Measurements from ENCODE around the gene ALDH1A3. TPM values are rescaled to one million over a fixed set of nuclear protein-coding genes. Genes with fewer than 3 reads are reported as not detected.
A peak's percentile ranks its signal among the peaks of the same experiment; 100 is the strongest.

Gene ALDH1A3
- total RNA-seq, 1 donor from 2014 or later: 210 TPM

DNA sequence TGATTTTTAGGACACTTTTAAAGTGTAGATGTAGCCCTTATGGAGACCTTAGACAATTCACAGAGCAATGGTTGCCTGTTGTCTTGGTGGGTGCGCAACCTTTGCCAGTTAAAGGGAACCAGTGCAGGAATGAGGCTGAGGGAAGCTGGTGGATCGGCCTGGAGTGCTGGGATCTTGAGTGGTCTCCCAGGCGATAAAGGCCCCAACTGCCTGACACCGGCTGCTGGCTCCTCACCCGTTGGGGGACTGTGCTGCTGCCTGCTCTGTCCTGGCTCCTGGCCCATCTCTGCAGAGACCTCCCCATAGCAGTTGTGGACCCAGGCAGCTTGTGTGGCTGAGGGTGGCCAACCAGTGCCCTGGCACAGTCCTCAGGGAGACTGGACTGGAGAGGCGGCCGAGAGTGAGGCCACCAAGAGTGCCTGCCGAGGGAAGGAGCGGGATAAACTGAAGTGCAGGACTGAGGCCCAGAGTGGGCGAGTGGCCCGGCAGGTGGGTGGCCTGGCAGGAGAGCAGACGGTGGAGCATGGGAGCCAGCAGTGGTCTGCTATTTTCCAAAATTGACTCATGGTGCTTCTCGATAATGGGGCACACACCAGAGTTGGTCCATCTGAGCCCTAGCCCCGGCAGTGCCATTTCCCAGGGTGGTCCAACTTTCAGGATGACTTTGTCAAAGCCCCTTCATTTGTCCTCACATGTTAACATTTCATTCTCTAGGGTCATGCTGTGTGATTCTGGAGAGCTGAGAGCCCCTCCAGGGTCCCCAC lies 2.1 kb downstream of the ALDH1A3 start:
- H3K4me3 ChIP-seq (ENCODE audit: low read depth, low read length): no peak overlapping the region
- TF ChIP-seq CTCF (IDR thresholded peaks at IDR 0.05; ENCODE audit: insufficient read depth, low read length, poor library complexity, severe bottlenecking): no peak

DNA sequence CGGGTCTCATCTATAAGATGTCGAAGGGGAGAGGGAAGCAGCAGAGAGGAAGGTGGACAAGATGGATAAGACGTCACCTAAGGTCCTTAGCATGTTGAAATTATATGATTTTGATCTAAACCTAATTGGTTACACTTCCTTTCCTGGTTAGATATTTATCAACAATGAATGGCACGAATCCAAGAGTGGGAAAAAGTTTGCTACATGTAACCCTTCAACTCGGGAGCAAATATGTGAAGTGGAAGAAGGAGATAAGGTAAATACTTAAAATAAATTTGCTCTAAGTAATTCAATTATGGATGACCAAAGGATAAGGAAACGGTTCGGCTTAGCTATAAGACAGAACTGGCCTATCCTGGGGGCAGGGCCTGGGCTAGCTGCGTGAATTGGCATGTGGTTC lies 5.5 kb downstream of the ALDH1A3 start:
- no peak for TF ChIP-seq CTCF (IDR thresholded peaks at IDR 0.05; ENCODE audit: insufficient read depth, low read length, poor library complexity, severe bottlenecking)
- H3K36me3 ChIP-seq (ENCODE audit: control insufficient read depth, insufficient read depth, low read length): no peaks in the 10 kb centered on the region
- H3K4me3 ChIP-seq (ENCODE audit: low read depth, low read length): no peak overlapping the region
- H3K27me3 ChIP-seq (ENCODE audit: control insufficient read depth, insufficient read depth, low read length): no peaks in the 10 kb centered on the region
- DNase-seq (ENCODE audit: low read depth): no peak

More for the DNA sequence above, 2.1 kb downstream of the ALDH1A3 start:
- Histone ChIP-seq H3K27me3 (ENCODE audit: control insufficient read depth, insufficient read depth, low read length) (no peaks in the 10 kb centered on the region), H3K36me3 (ENCODE audit: control insufficient read depth, insufficient read depth, low read length) (no peaks in the 10 kb centered on the region)
- no peak for DNase-seq (ENCODE audit: low read depth)

- Histone ChIP-seq H3K4me3 (ENCODE audit: low read depth, low read length) (no peak overlapping the region), H3K27me3 (ENCODE audit: control insufficient read depth, insufficient read depth, low read length) (no peaks in the 10 kb centered on the region), H3K36me3 (ENCODE audit: control insufficient read depth, insufficient read depth, low read length) (no peaks in the 10 kb centered on the region)
- no peak for DNase-seq (ENCODE audit: low read depth)
- no peak for TF ChIP-seq CTCF (IDR thresholded peaks at IDR 0.05; ENCODE audit: insufficient read depth, low read length, poor library complexity, severe bottlenecking)
Observed at GRCh38 chr15:100885811-100886210, 6.2 kb downstream of the ALDH1A3 start.

GRCh38 chr15:100887211-100887913 lies 7.7 kb downstream of the ALDH1A3 start:
- Histone ChIP-seq H3K4me3 (ENCODE audit: low read depth, low read length) (no peak overlapping the region), H3K36me3 (ENCODE audit: control insufficient read depth, insufficient read depth, low read length) (no peaks in the 10 kb centered on the region), H3K27me3 (ENCODE audit: control insufficient read depth, insufficient read depth, low read length) (no peaks in the 10 kb centered on the region)
- TF ChIP-seq CTCF (IDR thresholded peaks at IDR 0.05; ENCODE audit: insufficient read depth, low read length, poor library complexity, severe bottlenecking): no peak
- DNase-seq (ENCODE audit: low read depth): no peak

GRCh38 chr15:100889385-100890050 lies 9.9 kb downstream of the ALDH1A3 start:
- no peak for TF ChIP-seq CTCF (IDR thresholded peaks at IDR 0.05; ENCODE audit: insufficient read depth, low read length, poor library complexity, severe bottlenecking)
- DNase-seq (ENCODE audit: low read depth): peak; percentile 63
- Histone ChIP-seq H3K36me3 (ENCODE audit: control insufficient read depth, insufficient read depth, low read length) (peaks cover 1% of the 10 kb centered on the region), H3K27me3 (ENCODE audit: control insufficient read depth, insufficient read depth, low read length) (no peaks in the 10 kb centered on the region), H3K4me3 (ENCODE audit: low read depth, low read length) (no peak overlapping the region)

Measured in kidney epithelial cell (primary cell).